Mesothelial cell of epicardium (in vitro differentiated cells): ENCODE measurements around the gene POU2AF3. TPM values are rescaled to one million over a fixed set of nuclear protein-coding genes. Genes with fewer than 3 reads are reported as not detected.

ENCODE experiments used
- DNase-seq, 2 experiments: peaks; one replicate each; pipeline ENCODE4 v3.0.0; 2021; ENCODE audit warnings: low spot score in 2 of 2; ENCODE audit not compliant: unreplicated experiment in 2 of 2
- H3K27ac Mint-ChIP-seq: 2 replicates; pipeline ENCODE4 v1.8.0; 2021; ENCODE audit warnings: mixed read lengths
- H3K27me3 Mint-ChIP-seq: 2 replicates; pipeline ENCODE4 v1.8.0; 2021; ENCODE audit warnings: low read depth, mixed read lengths
- H3K36me3 Mint-ChIP-seq: 2 replicates; pipeline ENCODE4 v1.8.0; 2021; ENCODE audit warnings: mixed read lengths
- H3K4me1 Mint-ChIP-seq: 2 replicates; pipeline ENCODE4 v1.8.0; 2021; ENCODE audit warnings: mixed read lengths
- H3K4me3 Mint-ChIP-seq: 2 replicates; pipeline ENCODE4 v1.8.0; 2021; ENCODE audit warnings: mild to moderate bottlenecking, moderate library complexity, mixed read lengths
- H3K9me3 Mint-ChIP-seq: 2 replicates; pipeline ENCODE4 v1.8.0; 2021; ENCODE audit warnings: mixed read lengths
- CTCF ChIP-seq: fragments of 200-600 bp; sonication (generic); IDR thresholded peaks from one replicate; pipeline ENCODE4 v1.5.0; 2021; ENCODE audit warnings: antibody characterized with exemption; ENCODE audit not compliant: unreplicated experiment
- total RNA-seq: library from RNA; stranded (reverse); gene quantifications from 3 replicates; pipeline ENCODE4 v1.2.1, GENCODE V29; 2021

The POU2AF3 gene
- total RNA-seq: 3.0 to 4.1 TPM (median 3.4 TPM) in 3 replicates

- H3K27ac Mint-ChIP-seq: no peak within 1 kb of the TSS
- peak within 1 kb of the TSS; percentile 73 for H3K4me3 Mint-ChIP-seq
- peaks cover 2% of the 10 kb centered on the region for H3K36me3 Mint-ChIP-seq
- H3K9me3 Mint-ChIP-seq: no peaks in the 10 kb centered on the region
- DNase-seq: peak in 1 of 2 experiments; percentile 31
- TF ChIP-seq CTCF: no peak
- H3K4me1 Mint-ChIP-seq: peaks cover 32% of the 10 kb centered on the region
- H3K27me3 Mint-ChIP-seq: peaks cover 39% of the 10 kb centered on the region
Observed at GRCh38 chr11:111298413-111299100, at the start of gene POU2AF3. Gene POU2AF3, plus strand, starts transcription at chr11:111298546. Its CDS starts 36 bp downstream, at chr11:111298582.

- no peak for DNase-seq
- Mint-ChIP-seq H3K4me3 (no peak overlapping the region), H3K4me1 (no peaks in the 10 kb centered on the region), H3K36me3 (no peaks in the 10 kb centered on the region), H3K9me3 (peaks cover 6% of the 10 kb centered on the region), H3K27ac (no peak overlapping the region), H3K27me3 (peaks cover 34% of the 10 kb centered on the region)
- no peak for TF ChIP-seq CTCF
Observed at GRCh38 chr11:111250936-111251335, 47.4 kb upstream of the POU2AF3 start.

GRCh38 chr11:111253131-111253530 is 45.2 kb upstream of the POU2AF3 start:
- Mint-ChIP-seq H3K9me3 (no peaks in the 10 kb centered on the region), H3K4me3 (no peak overlapping the region), H3K36me3 (no peaks in the 10 kb centered on the region), H3K27ac (no peak overlapping the region), H3K27me3 (peaks cover 32% of the 10 kb centered on the region), H3K4me1 (no peaks in the 10 kb centered on the region)
- TF ChIP-seq CTCF: no peak
- no peak for DNase-seq

GRCh38 chr11:111253630-111254029 is 44.7 kb upstream of the POU2AF3 start:
- Mint-ChIP-seq H3K36me3 (no peaks in the 10 kb centered on the region), H3K27me3 (peaks cover 30% of the 10 kb centered on the region), H3K4me3 (no peak overlapping the region), H3K9me3 (no peaks in the 10 kb centered on the region), H3K4me1 (no peaks in the 10 kb centered on the region), H3K27ac (no peak overlapping the region)
- TF ChIP-seq CTCF: no peak
- DNase-seq: no peak

GRCh38 chr11:111258046-111258445 is 40.3 kb upstream of the POU2AF3 start:
- H3K27ac Mint-ChIP-seq: no peak overlapping the region
- H3K27me3 Mint-ChIP-seq: peaks cover 46% of the 10 kb centered on the region
- no peak for DNase-seq
- peaks cover 3% of the 10 kb centered on the region for H3K9me3 Mint-ChIP-seq
- H3K4me3 Mint-ChIP-seq: no peak overlapping the region
- H3K4me1 Mint-ChIP-seq: no peaks in the 10 kb centered on the region
- TF ChIP-seq CTCF: no peak
- H3K36me3 Mint-ChIP-seq: no peaks in the 10 kb centered on the region

- peaks cover 56% of the 10 kb centered on the region for H3K27me3 Mint-ChIP-seq
- H3K27ac Mint-ChIP-seq: no peak overlapping the region
- no peaks in the 10 kb centered on the region for H3K36me3 Mint-ChIP-seq
- TF ChIP-seq CTCF: no peak
- H3K9me3 Mint-ChIP-seq: peaks cover 3% of the 10 kb centered on the region
- no peaks in the 10 kb centered on the region for H3K4me1 Mint-ChIP-seq
- H3K4me3 Mint-ChIP-seq: no peak overlapping the region
- DNase-seq: no peak
Observed at GRCh38 chr11:111259896-111260295, 38.5 kb upstream of the POU2AF3 start.
